GM18505 (cell line): Measurements from ENCODE around the gene DSN1.

Source experiments
- ATAC-seq: cut with Tn5 transposase; IDR thresholded peaks from one replicate; pipeline ENCODE4 v1.9.1; 2021; ENCODE audit not compliant: unreplicated experiment
- POLR2A ChIP-seq: IDR thresholded peaks from 4 replicates; pipeline ENCODE4 v1.6.1; 2011; ENCODE audit warnings: borderline replicate concordance; ENCODE audit not compliant: insufficient read depth, insufficient read length; ENCODE audit errors: extremely low read depth

DSN1 gene

DNA sequence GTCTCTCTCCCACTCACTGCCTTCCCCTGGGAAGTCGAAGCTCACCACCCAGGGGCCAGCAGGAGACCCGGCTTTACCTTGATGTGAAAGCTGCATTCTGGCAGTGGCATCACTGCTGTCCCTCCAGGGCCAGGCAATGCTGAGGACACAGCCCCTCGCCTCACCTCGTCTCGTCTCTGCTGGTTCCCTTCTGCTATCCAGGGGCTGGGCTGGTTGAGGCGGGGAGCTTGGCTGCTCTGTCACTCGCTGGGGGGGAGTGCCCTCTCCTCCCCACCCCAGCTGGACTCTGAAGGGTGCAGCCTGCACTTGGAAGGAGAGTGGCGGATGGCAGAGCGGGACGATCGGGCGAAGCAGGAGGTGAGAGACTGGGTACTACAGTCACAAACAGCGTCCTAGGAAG is 12.7 kb upstream of the DSN1 start:
- TF ChIP-seq POLR2A: no peak
- ATAC-seq: no peak

DNA sequence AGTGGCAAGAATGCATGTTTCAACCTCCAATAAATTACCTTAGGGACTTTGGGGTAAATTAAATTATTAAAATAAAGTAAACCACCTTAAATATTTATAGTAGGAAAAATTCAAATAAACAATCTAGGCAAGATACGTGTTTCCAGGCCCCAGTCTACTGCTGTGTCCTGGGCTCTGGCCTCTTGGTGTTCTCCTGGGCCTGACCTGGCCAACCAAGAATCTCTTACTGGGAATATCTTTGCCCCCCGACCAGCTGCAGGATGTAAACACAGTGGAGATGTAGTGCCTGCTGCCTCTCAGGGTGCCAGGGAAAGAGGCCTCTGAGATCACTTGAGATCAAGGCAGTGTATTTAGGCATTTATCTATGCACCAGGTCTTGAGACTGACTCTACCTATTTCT is 11.7 kb upstream of the DSN1 start:
- ATAC-seq: no peak
- TF ChIP-seq POLR2A: no peak

DNA sequence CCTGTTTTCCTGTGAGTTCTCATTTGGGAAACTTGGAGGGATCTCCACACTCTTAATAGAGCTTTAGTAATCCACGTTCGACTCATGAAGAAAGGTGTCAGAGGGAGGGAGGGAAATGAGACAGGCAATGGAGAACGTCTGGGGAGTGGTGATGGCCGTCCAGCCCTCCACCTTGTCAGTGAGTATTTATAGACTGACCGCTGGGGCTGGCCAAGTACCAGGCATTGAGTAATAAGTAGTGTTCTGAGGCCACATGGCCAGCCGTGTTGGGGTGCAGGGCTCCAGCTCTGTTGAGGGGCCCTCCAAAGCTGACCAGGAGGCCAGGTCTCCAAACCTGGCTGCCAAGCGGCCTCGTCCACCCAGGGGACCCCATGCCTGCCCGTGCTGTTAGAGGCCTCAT is 11.3 kb upstream of the DSN1 start:
- ATAC-seq: no peak
- no peak for TF ChIP-seq POLR2A

DNA sequence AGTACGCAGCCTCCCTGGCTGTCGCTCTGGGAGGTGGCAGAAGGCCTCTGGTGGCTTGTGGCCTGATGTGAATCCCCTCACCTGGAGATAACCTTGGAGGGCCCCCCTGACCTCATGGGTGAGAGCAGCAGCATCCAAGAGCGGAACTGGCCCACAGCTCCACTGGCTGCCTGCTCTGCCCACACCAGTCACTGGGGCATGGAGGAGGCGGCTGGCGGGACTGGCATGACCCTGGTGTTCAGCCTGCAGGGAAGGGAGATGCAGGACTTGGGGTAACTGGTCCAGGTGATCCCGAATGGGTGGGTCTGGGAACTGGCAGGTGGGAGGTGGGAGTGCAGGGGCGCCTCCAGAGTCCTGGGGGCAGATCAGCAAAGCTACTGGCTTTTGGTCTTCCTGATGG is 10.6 kb upstream of the DSN1 start:
- ATAC-seq: no peak
- TF ChIP-seq POLR2A: no peak

DNA sequence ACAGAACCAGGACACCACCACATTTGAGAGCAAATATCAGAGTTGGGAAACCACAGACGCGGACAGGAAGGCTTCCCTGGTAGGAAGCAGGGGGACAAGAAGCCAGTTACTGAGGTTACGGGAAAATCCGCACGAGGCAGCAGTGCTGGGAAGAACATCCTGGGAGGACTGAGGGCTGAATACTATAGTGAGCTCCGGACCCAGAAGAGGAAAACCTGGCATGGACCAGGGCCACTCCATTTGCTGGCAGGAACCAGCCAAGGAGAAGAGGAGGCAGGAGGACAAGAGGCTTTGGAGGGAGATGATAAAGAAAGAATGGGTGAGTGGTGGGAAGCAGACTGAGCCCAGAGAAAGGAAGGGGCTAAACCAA is 6.1 kb upstream of the DSN1 start:
- ATAC-seq: no peak
- TF ChIP-seq POLR2A: no peak

DNA sequence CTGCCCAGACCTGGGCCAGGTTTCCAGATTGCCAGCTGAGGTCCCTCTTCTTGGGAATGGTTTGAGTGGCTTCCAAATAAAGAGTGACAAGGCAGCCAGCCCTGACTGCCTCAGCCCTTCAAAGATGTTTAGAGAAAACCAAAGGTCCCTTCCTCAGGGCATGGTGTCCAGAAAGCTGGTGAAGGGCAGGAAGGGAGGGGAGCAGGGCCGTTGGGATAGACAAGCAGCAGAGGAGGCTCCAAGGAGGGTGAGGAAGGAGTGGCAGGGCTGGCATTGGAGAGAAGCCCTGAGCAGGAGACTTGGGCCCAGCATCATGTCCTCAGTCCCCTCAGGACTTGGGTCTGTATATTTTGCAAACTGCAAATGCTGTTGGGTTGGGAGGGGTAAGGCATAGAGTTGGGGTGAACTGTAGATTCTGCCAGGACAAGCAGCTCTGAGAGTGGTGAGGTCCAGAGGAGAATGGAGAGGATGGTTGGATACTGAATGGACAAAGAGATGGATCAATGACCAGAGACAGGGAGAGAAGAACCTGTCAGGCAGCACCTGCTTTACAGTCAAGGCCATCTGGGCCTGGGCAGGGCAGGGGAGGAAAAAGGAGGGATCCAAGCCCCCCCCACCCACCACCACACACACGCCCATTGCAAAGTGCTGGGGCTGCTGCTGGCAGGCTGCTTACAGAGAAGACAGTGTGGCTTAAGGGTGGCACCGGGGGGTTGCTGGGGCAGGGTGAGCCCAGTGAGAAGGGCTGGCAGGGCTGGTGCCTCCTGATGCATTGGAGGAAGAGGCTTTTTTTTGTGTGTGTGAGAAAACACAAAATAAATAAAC is 5.5 kb upstream of the DSN1 start:
- ATAC-seq: no peak
- TF ChIP-seq POLR2A: no peak

DNA sequence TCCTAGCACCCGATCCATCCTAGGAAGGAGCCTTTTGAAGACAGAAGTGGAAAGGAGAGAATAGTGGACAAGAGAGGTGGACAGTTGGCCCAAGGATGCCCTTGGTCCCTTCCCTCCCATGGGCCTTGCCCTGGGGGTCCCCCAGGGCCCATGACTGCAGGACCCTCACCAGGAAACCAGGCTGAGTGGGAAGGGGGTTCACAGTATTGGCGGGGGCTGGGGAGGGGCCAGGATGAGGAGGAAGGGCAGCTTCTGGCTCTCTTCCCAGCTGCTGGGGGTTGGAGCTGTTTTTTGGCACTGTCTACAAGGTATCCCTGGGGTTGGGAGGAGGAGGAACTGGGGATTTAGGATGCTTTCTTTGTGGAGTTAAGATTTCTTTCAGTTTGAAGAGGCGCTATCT is 4.0 kb upstream of the DSN1 start:
- no peak for ATAC-seq
- no peak for TF ChIP-seq POLR2A

DNA sequence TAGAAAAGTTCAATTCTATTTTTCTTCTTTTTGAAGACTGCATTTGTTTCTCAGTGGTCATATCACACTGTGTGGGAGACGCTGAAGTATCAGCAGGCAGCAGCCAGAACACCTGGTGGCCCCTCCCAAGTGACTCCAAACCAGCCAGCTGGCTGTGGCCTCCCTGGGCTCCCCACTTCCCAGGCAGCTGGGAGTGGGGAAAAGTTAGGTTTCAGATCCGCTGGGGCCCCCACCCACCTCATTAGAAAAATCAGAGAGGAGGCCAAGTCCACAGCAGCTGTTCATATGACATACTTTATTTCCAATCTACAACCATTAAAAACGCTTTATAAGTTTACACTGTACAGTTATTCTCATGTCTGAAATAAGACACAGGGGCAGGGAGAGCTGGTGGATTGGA is 3.6 kb upstream of the DSN1 start:
- no peak for TF ChIP-seq POLR2A
- ATAC-seq: no peak

DNA sequence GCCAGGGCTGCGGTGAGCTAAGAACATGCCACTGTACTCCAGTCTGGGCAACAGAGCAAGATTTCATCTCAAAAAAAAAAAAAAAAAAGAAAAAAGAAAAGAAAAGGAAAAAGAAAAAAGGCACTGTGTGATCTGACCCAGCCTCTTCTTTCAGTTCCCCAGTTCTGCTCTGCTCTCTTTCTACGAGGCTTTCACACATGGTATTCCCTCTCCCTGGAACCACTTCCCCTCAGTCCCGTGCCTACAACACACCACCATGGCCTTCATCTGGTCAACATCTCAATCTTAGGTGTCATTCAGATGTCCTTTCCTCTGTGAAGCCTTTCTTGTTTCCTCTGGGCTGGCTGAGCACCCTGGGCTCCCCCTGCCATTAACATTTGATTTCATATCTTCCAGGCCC is 2.3 kb upstream of the DSN1 start:
- TF ChIP-seq POLR2A: no peak
- ATAC-seq: no peak

DNA sequence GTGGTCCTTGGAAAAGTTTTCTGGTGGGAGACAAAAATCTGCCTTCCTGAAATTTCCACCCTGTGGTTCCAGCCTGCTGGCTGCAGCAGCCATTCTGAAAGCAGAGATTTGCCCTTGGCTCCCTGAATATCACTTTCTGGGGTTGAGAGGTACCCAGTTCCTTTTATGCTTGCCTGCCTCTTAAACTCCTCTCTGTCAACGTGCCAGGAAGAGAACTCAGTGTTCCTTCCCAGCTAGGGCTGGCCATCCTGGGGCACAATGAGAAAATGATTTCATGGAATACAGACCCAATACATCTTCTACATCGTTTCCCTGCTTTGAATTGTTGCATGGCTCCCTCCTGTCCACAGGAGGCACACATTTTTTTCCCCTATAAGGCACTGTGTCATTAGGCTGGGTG is 1.6 kb upstream of the DSN1 start:
- no peak for TF ChIP-seq POLR2A
- no peak for ATAC-seq

DNA sequence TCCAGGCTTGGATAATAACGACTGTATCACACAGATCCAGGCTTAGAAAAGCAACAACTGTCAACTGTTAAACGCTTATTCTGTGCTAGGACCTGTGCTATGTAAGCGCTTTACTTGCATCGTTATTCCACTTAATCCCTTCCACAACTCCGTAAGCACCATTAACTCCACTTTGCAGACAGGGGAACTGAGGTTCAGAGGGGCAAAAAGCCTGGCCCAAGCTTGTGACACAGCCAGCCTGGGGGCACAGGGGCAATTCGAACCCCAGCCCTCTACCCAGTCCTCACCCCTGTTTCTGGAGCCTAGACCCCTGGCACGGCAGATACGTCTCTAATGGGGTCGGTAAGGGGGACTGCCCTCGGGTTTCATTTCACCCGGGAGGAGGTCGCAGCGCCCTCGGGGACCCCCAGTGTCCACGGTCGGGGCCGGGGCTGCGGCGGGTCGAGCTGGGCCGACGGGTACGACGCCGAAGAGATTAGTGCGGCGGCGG is 411 bp downstream of the DSN1 start:
- no peak for TF ChIP-seq POLR2A
- ATAC-seq: no peak

DNA sequence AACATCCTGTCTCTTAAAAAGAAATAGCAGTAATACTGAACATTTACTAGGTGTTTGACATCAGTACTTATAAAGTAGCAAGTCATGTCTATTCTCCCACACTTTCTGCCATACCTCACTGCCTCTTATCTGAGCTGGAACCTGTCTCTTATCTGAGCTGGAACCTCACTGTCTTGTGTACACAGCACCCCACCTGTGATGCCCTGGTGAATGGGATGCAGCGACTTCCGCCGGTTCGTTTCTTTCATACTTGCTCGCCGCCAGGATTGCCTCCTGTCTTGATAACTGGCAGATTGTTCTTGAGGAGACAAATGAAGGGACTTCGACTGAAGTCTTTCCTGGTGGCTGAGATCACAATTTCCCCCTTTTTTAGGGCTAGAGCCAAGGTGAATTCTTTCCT is 2.9 kb downstream of the DSN1 start:
- no peak for ATAC-seq
- TF ChIP-seq POLR2A: no peak

DNA sequence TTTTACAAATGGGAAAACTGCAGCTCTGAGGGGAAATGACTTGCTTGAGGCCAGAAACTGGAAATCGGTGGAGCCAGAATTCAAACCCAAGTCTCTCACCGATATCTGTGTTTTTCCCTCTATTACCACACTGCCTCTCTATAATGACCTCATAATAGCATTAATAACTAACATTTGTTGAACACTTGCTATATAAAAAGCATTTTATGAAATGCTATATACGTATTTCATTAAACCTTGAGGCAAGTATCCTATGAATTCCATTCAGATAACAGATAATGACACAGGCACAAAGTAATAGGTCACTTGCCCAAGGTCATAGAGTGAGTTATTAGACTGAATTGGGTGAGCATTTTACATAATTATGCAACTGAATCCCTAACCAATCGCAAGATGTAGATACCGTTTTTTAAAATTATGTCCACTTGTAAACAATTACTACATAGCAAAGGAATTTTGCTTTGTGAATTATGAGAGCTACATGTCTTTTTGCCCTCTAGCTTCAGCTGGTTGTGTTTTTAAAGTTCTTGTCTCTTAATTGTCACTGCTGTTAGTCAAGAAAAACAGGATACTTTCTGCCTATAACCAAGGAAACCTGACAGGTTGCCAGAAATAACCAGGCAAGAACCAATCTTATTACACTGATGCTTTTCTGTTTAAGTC is 4.7 kb downstream of the DSN1 start:
- ATAC-seq: no peak

DNA sequence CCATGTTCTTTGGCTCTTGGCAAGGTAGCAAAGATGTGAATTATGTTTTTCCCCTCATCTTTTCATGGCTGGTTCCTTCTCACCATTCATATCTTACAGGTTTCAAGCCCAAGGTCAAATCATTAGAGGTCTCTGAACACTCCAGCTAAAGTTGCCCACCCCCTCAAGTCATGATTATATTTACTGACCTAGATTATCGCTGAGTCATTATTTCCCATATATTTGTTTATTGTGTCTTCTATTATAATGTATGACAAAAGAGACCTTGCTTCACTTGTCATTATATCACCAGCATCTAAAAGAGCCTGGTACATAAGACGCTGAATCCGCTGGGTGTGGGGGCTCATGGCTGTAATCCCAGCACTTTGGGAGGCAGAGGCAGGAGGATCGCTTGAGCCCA is 12.4 kb downstream of the DSN1 start:
- no peak for TF ChIP-seq POLR2A
- no peak for ATAC-seq

More for the DNA sequence above, 4.7 kb downstream of the DSN1 start:
- TF ChIP-seq POLR2A: no peak

DNA sequence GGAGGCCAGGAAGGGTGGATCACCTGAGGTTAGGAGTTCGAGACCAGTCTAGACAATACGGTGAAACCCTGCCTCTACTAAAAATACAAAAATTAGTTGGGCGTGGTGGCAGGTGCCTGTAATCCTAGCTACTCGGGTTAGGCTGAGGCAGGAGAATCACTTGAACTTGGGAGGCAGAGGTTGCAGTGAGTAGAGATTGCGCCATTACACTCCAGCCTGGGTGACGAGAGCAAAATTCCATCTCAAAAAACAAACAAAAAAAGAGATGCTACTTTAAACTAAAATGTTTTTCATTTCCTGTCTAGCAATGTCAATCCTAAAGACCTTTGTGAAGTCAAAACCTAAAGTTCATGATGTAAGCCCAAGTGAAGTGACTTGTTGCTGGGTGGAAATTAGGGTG is 12.9 kb downstream of the DSN1 start:
- no peak for TF ChIP-seq POLR2A
- no peak for ATAC-seq

DNA sequence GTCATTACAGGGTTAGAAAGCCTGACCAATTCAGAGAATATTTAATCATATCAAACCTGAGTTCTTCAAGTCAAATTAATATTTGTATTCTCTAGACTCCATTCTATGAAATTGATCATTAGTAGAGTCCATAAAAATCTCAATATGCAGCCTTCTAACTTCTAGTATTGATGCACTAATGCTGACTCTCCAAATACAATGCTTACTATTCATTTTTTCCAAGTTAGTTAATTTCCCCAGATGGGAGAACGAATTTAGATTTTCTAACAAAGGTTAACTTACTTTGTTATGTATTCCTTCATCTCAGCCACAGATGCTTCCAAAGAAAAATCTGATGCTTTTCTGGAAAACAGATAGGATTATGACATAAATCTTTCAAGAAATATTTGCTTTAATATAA is 15.3 kb downstream of the DSN1 start:
- no peak for ATAC-seq
- TF ChIP-seq POLR2A: no peak
